ENCODE data around the gene PRODH2.

- TF ChIP-seq POLR2A (IDR thresholded peaks at IDR 0.05) (no peak), CTCF (IDR thresholded peaks at IDR 0.05) (no peak)
These were observed 57.5 kb downstream of the PRODH2 start for GRCh38 chr19:35755131-35755549.
